Measurements from ENCODE around the gene ASCC1. TPM values are rescaled to one million over a fixed set of nuclear protein-coding genes. Genes with fewer than 3 reads are reported as not detected.

Gene ASCC1
- total RNA-seq, 1 donor from 2014 or later, result 33.9 TPM

- Histone ChIP-seq H3K9ac (ENCODE audit: low read length) (no peak overlapping the region), H2AFZ (ENCODE audit: low read depth, low read length) (no peak overlapping the region), H3K4me3 (ENCODE audit: insufficient read depth, low read depth, low read length) (no peak overlapping the region), H3K27ac (ENCODE audit: low read depth, low read length) (no peak overlapping the region), H3K4me1 (ENCODE audit: insufficient read depth, low read length) (no peaks in the 10 kb centered on the region), H4K20me1 (ENCODE audit: insufficient read depth, low read length) (peaks cover 5% of the 10 kb centered on the region), H3K79me2 (ENCODE audit: insufficient read depth, low read length) (peaks cover 6% of the 10 kb centered on the region), H3K9me3 (ENCODE audit: insufficient read depth, low read depth, low read length) (no peaks in the 10 kb centered on the region), H3K4me2 (ENCODE audit: low read length) (no peak overlapping the region), H3K27me3 (ENCODE audit: insufficient read depth, low read length) (no peaks in the 10 kb centered on the region), H3K36me3 (ENCODE audit: insufficient read depth, low read length) (peaks cover 2% of the 10 kb centered on the region)
- no peak overlapping the region for H3K4me3 Mint-ChIP-seq (ENCODE audit: unreplicated experiment)
- FAIRE-seq, result no peak
- TF ChIP-seq EZH2 (IDR thresholded peaks at IDR 0.05; ENCODE audit: insufficient read depth, low read length) (no peak), CTCF (IDR thresholded peaks at IDR 0.05; ENCODE audit: insufficient read depth, low read depth, low read length) (no peak)
- H3K27me3 Mint-ChIP-seq (ENCODE audit: low read depth, unreplicated experiment), result no peaks in the 10 kb centered on the region
- H3K27ac Mint-ChIP-seq (ENCODE audit: unreplicated experiment), result no peak overlapping the region
- peaks cover 10% of the 10 kb centered on the region for H3K36me3 Mint-ChIP-seq (ENCODE audit: low read depth, unreplicated experiment)
- no peak for DNase-seq (ENCODE audit: low read depth)
- no peaks in the 10 kb centered on the region for H3K4me1 Mint-ChIP-seq (ENCODE audit: low read depth, unreplicated experiment)
- H3K9me3 Mint-ChIP-seq (ENCODE audit: unreplicated experiment), result no peaks in the 10 kb centered on the region
These were observed 13.5 kb upstream of the ASCC1 start for GRCh38 chr10:72229261-72230251.

- TF ChIP-seq EZH2 (IDR thresholded peaks at IDR 0.05; ENCODE audit: insufficient read depth, low read length) (no peak), CTCF (IDR thresholded peaks at IDR 0.05; ENCODE audit: insufficient read depth, low read depth, low read length) (no peak)
- Histone ChIP-seq H2AFZ (ENCODE audit: low read depth, low read length) (no peak overlapping the region), H3K79me2 (ENCODE audit: insufficient read depth, low read length) (peaks cover 7% of the 10 kb centered on the region), H3K9me3 (ENCODE audit: insufficient read depth, low read depth, low read length) (no peaks in the 10 kb centered on the region), H3K9ac (ENCODE audit: low read length) (no peak overlapping the region), H3K27me3 (ENCODE audit: insufficient read depth, low read length) (no peaks in the 10 kb centered on the region), H3K27ac (ENCODE audit: low read depth, low read length) (no peak overlapping the region), H3K36me3 (ENCODE audit: insufficient read depth, low read length) (no peaks in the 10 kb centered on the region), H3K4me1 (ENCODE audit: insufficient read depth, low read length) (no peaks in the 10 kb centered on the region), H3K4me2 (ENCODE audit: low read length) (no peak overlapping the region), H4K20me1 (ENCODE audit: insufficient read depth, low read length) (peaks cover 5% of the 10 kb centered on the region), H3K4me3 (ENCODE audit: insufficient read depth, low read depth, low read length) (no peak overlapping the region)
- no peak overlapping the region for H3K4me3 Mint-ChIP-seq (ENCODE audit: unreplicated experiment)
- H3K4me1 Mint-ChIP-seq (ENCODE audit: low read depth, unreplicated experiment), result peaks cover 7% of the 10 kb centered on the region
- no peaks in the 10 kb centered on the region for H3K27me3 Mint-ChIP-seq (ENCODE audit: low read depth, unreplicated experiment)
- no peak overlapping the region for H3K27ac Mint-ChIP-seq (ENCODE audit: unreplicated experiment)
- no peaks in the 10 kb centered on the region for H3K9me3 Mint-ChIP-seq (ENCODE audit: unreplicated experiment)
- H3K36me3 Mint-ChIP-seq (ENCODE audit: low read depth, unreplicated experiment), result peaks cover 10% of the 10 kb centered on the region
- no peak for DNase-seq (ENCODE audit: low read depth)
- no peak for FAIRE-seq
These were observed 12.3 kb upstream of the ASCC1 start for GRCh38 chr10:72228318-72228751.

GRCh38 chr10:72227826-72228225 lies 11.8 kb upstream of the ASCC1 start:
- Histone ChIP-seq H3K4me2 (ENCODE audit: low read length) (no peak overlapping the region), H3K27me3 (ENCODE audit: insufficient read depth, low read length) (no peaks in the 10 kb centered on the region), H4K20me1 (ENCODE audit: insufficient read depth, low read length) (peaks cover 5% of the 10 kb centered on the region), H3K9me3 (ENCODE audit: insufficient read depth, low read depth, low read length) (no peaks in the 10 kb centered on the region), H3K36me3 (ENCODE audit: insufficient read depth, low read length) (no peaks in the 10 kb centered on the region), H3K4me1 (ENCODE audit: insufficient read depth, low read length) (no peaks in the 10 kb centered on the region), H3K27ac (ENCODE audit: low read depth, low read length) (no peak overlapping the region), H2AFZ (ENCODE audit: low read depth, low read length) (no peak overlapping the region), H3K9ac (ENCODE audit: low read length) (no peak overlapping the region), H3K79me2 (ENCODE audit: insufficient read depth, low read length) (peaks cover 7% of the 10 kb centered on the region), H3K4me3 (ENCODE audit: insufficient read depth, low read depth, low read length) (no peak overlapping the region)
- TF ChIP-seq CTCF (IDR thresholded peaks at IDR 0.05; ENCODE audit: insufficient read depth, low read depth, low read length), result no peak
- no peak for TF ChIP-seq EZH2 (IDR thresholded peaks at IDR 0.05; ENCODE audit: insufficient read depth, low read length)
- FAIRE-seq, result no peak
- H3K9me3 Mint-ChIP-seq (ENCODE audit: unreplicated experiment), result no peaks in the 10 kb centered on the region
- H3K27ac Mint-ChIP-seq (ENCODE audit: unreplicated experiment), result no peak overlapping the region
- H3K4me3 Mint-ChIP-seq (ENCODE audit: unreplicated experiment), result no peak overlapping the region
- peaks cover 8% of the 10 kb centered on the region for H3K4me1 Mint-ChIP-seq (ENCODE audit: low read depth, unreplicated experiment)
- no peak for DNase-seq (ENCODE audit: low read depth)
- no peaks in the 10 kb centered on the region for H3K27me3 Mint-ChIP-seq (ENCODE audit: low read depth, unreplicated experiment)
- peaks cover 7% of the 10 kb centered on the region for H3K36me3 Mint-ChIP-seq (ENCODE audit: low read depth, unreplicated experiment)
